BLaER1 (cell line): ENCODE data around the gene PER2.
"Not testable (repeated sequence)": the region's sequence is repeated elsewhere in the genome, so short reads cannot be mapped to it uniquely, and the experiment has no call there.

Source experiments
- H3K27ac ChIP-seq: shearing (Covaris generic); formaldehyde crosslinking; 2 replicates; pipeline ENCODE4 v1.8.1; 2022
- H3K27me3 ChIP-seq: shearing (Covaris generic); formaldehyde crosslinking; 2 replicates; pipeline ENCODE4 v1.8.1; 2022
- H3K36me3 ChIP-seq: shearing (Covaris generic); formaldehyde crosslinking; 2 replicates; pipeline ENCODE4 v1.8.1; 2022
- H3K4me1 ChIP-seq: shearing (Covaris generic); formaldehyde crosslinking; 2 replicates; pipeline ENCODE4 v1.8.1; 2022
- H3K4me2 ChIP-seq: shearing (Covaris generic); formaldehyde crosslinking; 2 replicates; pipeline ENCODE4 v1.8.1; 2022
- H3K4me3 ChIP-seq: shearing (Covaris generic); formaldehyde crosslinking; 2 replicates; pipeline ENCODE4 v1.8.1; 2022
- H3K9ac ChIP-seq: shearing (Covaris generic); formaldehyde crosslinking; 2 replicates; pipeline ENCODE4 v1.8.1; 2022
- H3K9me3 ChIP-seq: shearing (Covaris generic); formaldehyde crosslinking; 2 replicates; pipeline ENCODE4 v1.8.1; 2022
- H4K20me1 ChIP-seq: shearing (Covaris generic); formaldehyde crosslinking; 2 replicates; pipeline ENCODE4 v1.8.1; 2022
- Cebpa-rat ChIP-seq: shearing (Covaris generic); IDR thresholded peaks from 2 replicates; pipeline ENCODE4 v1.8.1; 2022

The PER2 gene, protein sequence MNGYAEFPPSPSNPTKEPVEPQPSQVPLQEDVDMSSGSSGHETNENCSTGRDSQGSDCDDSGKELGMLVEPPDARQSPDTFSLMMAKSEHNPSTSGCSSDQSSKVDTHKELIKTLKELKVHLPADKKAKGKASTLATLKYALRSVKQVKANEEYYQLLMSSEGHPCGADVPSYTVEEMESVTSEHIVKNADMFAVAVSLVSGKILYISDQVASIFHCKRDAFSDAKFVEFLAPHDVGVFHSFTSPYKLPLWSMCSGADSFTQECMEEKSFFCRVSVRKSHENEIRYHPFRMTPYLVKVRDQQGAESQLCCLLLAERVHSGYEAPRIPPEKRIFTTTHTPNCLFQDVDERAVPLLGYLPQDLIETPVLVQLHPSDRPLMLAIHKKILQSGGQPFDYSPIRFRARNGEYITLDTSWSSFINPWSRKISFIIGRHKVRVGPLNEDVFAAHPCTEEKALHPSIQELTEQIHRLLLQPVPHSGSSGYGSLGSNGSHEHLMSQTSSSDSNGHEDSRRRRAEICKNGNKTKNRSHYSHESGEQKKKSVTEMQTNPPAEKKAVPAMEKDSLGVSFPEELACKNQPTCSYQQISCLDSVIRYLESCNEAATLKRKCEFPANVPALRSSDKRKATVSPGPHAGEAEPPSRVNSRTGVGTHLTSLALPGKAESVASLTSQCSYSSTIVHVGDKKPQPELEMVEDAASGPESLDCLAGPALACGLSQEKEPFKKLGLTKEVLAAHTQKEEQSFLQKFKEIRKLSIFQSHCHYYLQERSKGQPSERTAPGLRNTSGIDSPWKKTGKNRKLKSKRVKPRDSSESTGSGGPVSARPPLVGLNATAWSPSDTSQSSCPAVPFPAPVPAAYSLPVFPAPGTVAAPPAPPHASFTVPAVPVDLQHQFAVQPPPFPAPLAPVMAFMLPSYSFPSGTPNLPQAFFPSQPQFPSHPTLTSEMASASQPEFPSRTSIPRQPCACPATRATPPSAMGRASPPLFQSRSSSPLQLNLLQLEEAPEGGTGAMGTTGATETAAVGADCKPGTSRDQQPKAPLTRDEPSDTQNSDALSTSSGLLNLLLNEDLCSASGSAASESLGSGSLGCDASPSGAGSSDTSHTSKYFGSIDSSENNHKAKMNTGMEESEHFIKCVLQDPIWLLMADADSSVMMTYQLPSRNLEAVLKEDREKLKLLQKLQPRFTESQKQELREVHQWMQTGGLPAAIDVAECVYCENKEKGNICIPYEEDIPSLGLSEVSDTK (N-terminal part only)

GRCh38 chr2:238287737-238288649, at the start of gene PER2:
Gene PER2 (minus strand): TSS chr2:238288610. CDS start chr2:238277936, 10,674 bp downstream.
- Histone ChIP-seq H3K36me3 (no peaks in the 10 kb centered on the region), H3K4me3 (peak within 1 kb of the TSS; percentile 94), H3K4me2 (peak within 1 kb of the TSS; percentile 85), H3K4me1 (peaks cover 71% of the 10 kb centered on the region), H3K9ac (peak within 1 kb of the TSS; percentile 90), H3K9me3 (no peaks in the 10 kb centered on the region), H3K27me3 (no peaks in the 10 kb centered on the region), H4K20me1 (peaks cover 52% of the 10 kb centered on the region), H3K27ac (peak within 1 kb of the TSS; percentile 92)
- TF ChIP-seq Cebpa-rat: peak; percentile 53; the same call in 1 of the 2 replicates

GRCh38 chr2:238337846-238338245, 49.4 kb upstream of the PER2 start:
- H3K4me1 ChIP-seq: peaks cover 16% of the 10 kb centered on the region
- H3K27ac ChIP-seq: no peak overlapping the region
- H3K9ac ChIP-seq: no peak overlapping the region
- no peaks in the 10 kb centered on the region for H4K20me1 ChIP-seq
- no peak overlapping the region for H3K4me2 ChIP-seq
- no peak for TF ChIP-seq Cebpa-rat
- H3K9me3 ChIP-seq: no peaks in the 10 kb centered on the region
- no peaks in the 10 kb centered on the region for H3K27me3 ChIP-seq
- peaks cover 41% of the 10 kb centered on the region for H3K36me3 ChIP-seq
- no peak overlapping the region for H3K4me3 ChIP-seq

DNA sequence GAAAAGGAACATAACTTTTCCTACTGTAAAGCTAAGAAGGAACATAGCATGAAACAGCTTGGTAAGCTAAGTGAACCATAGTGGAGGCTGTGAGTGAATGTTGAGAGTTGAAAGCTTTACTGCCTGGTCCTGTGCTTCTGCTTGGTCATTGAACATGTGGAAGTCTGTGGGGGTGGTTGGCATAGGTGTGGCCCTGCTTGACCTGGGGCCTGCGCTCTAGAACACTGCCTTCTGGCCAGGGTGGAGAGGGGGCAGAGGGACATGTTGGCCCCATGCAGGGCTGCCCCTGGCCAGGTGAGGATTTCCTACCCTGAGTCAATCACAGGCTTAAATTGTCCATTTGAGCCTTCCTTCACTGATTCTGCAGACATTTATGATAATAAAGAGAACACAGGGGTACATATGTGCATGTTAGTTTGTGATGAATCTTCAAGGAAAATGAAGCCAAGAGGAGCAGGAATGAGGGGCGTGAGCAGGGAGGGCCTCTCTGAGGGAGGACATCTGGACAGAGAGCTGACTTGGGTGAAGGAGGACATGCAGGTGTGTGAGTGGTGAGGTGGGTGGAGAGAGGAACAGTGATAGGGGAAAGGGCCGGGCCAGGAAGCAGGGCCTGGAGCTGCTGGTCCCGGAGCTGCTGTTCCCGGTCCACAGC, 48.5 kb upstream of the PER2 start:
- Histone ChIP-seq H3K9me3 (no peaks in the 10 kb centered on the region), H3K9ac (no peak overlapping the region), H3K27me3 (no peaks in the 10 kb centered on the region), H3K4me1 (peaks cover 16% of the 10 kb centered on the region), H3K4me2 (no peak overlapping the region), H3K4me3 (no peak overlapping the region), H3K27ac (no peak overlapping the region), H3K36me3 (peaks cover 50% of the 10 kb centered on the region), H4K20me1 (no peaks in the 10 kb centered on the region)
- TF ChIP-seq Cebpa-rat: no peak

DNA sequence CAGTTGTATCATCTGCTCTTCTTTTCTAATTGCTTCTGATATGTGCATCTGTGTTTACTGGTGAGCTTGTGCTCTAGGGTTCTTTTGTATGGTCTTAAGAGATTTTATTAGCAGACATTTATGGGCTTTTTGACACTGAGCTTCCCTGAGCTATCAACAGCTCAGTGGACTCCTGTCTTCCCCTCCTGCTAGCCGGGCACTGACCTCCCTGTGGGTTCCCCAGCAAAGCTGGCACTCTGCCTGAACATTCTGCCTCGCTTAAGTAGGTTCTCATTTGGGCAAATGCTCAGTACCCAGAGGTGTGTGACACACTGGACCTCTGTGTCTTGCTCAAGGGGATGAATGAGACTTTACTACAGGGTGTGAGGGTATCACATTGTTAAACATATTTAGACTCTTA, 47.7 kb upstream of the PER2 start:
- Histone ChIP-seq H3K4me3 (no peak overlapping the region), H3K4me2 (no peak overlapping the region), H3K9ac (no peak overlapping the region), H3K9me3 (no peaks in the 10 kb centered on the region), H3K4me1 (peaks cover 16% of the 10 kb centered on the region), H4K20me1 (no peaks in the 10 kb centered on the region), H3K27me3 (no peaks in the 10 kb centered on the region), H3K36me3 (peaks cover 57% of the 10 kb centered on the region), H3K27ac (no peak overlapping the region)
- no peak for TF ChIP-seq Cebpa-rat

- Histone ChIP-seq H3K4me1 (peaks cover 16% of the 10 kb centered on the region), H3K36me3 (peaks cover 63% of the 10 kb centered on the region)
- not testable (repeated sequence) for H3K4me2 ChIP-seq, H3K9ac ChIP-seq, H4K20me1 ChIP-seq, H3K27me3 ChIP-seq, H3K9me3 ChIP-seq, H3K4me3 ChIP-seq, H3K27ac ChIP-seq
Observed at GRCh38 chr2:238335591-238335990, 47.2 kb upstream of the PER2 start.

DNA sequence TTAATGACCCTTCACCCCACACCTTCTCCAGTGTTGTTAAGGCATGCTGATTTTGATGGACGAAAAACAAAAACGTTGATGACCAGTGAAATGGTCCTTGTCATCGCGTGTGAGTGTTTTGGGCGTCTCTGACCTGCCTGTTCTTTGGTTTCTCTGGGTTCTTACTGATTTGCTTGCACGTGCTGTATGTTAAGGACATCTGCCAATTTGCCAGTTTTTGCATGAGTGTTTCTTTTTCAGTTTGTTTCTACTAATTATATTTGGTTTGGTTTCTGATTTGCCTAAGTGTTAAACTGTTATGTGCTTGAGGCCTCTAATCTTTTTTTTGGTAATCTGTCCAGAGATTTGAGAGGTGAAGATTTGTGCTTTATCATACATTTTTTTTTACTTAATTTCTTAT, 46.5 kb upstream of the PER2 start:
- Histone ChIP-seq H3K27ac (no peak overlapping the region), H3K9me3 (no peaks in the 10 kb centered on the region), H3K27me3 (no peaks in the 10 kb centered on the region), H4K20me1 (no peaks in the 10 kb centered on the region), H3K4me3 (no peak overlapping the region), H3K4me1 (peaks cover 16% of the 10 kb centered on the region), H3K36me3 (peaks cover 70% of the 10 kb centered on the region), H3K9ac (no peak overlapping the region), H3K4me2 (no peak overlapping the region)
- no peak for TF ChIP-seq Cebpa-rat

DNA sequence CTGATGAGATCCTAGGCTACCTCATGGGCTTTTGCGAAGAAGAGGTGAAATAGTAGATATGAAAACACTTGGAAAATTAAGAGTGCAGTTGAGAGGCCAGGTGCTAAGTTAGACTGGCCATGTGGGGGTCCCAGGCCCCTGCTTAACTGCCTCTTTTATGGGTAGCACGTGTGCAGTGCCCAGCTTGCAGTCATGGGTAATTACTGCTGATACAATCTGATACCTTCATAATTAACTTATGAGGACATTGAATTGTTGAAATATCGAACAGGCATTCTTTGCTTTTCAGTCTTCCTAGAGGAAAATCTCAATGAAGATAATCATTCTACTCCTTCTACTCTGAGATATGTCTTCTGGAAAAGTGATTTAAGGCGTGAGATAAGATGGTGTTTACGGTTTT, 43.5 kb upstream of the PER2 start:
- 0 out of 2 replicates have a peak, but pooled peaks cover under 1% of the 10 kb centered on the region for H3K4me1 ChIP-seq
- H4K20me1 ChIP-seq: no peaks in the 10 kb centered on the region
- no peaks in the 10 kb centered on the region for H3K27me3 ChIP-seq
- H3K36me3 ChIP-seq: peaks cover 84% of the 10 kb centered on the region
- TF ChIP-seq Cebpa-rat: no peak
- H3K4me2 ChIP-seq: no peak overlapping the region
- no peak overlapping the region for H3K9ac ChIP-seq
- H3K27ac ChIP-seq: no peak overlapping the region
- peaks cover 8% of the 10 kb centered on the region; the same call in 1 of the 2 replicates for H3K9me3 ChIP-seq
- no peak overlapping the region for H3K4me3 ChIP-seq

- Histone ChIP-seq H3K9me3 (peaks cover 8% of the 10 kb centered on the region; the same call in 1 of the 2 replicates), H4K20me1 (peaks cover 11% of the 10 kb centered on the region; the same call in 1 of the 2 replicates), H3K4me3 (no peak overlapping the region), H3K27me3 (no peaks in the 10 kb centered on the region), H3K9ac (no peak overlapping the region), H3K4me1 (no peaks in the 10 kb centered on the region), H3K27ac (no peak overlapping the region), H3K4me2 (no peak overlapping the region), H3K36me3 (peaks cover 95% of the 10 kb centered on the region)
- no peak for TF ChIP-seq Cebpa-rat
Observed at GRCh38 chr2:238330391-238330790, 42.0 kb upstream of the PER2 start.
